Fibroblast of lung (primary cell): Measurements from ENCODE around the gene PLEKHH3.

Source experiments
- EZH2 ChIP-seq: IDR thresholded peaks from 2 replicates; pipeline ENCODE4 v1.5.1; 2012; ENCODE audit warnings: low read length, control low read depth, mild to moderate bottlenecking; ENCODE audit errors: missing control alignments
- TF ChIP-seq, protein P1 (sequence below), 2 donors: IDR thresholded peaks in 1 of 2; conservative IDR thresholded peaks in 1 of 2; 1 replicate in 1 of 2; 2 replicates in 1 of 2; pipeline ENCODE4 v1.5.1; 2011 to 2012; ENCODE audit warnings: low read length in 2 of 2, control low read depth in 1 of 2, inconsistent platforms in 1 of 2, low read depth in 1 of 2, mild to moderate bottlenecking in 1 of 2

DNA sequence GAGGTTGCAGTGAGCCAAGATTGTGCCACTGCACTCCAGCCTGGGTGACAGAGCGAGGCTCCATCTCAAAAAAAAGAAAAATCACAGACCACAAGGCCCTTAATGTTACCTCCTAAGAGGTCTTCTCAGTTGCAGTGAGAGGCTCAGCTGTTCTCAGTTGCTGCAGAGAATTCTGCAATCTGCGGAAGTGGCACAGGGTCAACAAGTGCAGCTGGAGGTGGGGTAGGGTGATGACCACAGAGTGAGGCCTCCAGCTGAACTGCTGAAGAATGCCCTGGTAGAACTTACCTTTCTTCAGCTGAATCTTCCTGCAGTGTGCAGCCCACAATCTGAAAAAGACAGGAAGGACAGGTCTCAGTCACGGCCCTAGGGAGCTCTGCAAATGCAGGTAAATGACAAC lies 31.8 kb upstream of the PLEKHH3 start:
- TF ChIP-seq, protein P1, sequence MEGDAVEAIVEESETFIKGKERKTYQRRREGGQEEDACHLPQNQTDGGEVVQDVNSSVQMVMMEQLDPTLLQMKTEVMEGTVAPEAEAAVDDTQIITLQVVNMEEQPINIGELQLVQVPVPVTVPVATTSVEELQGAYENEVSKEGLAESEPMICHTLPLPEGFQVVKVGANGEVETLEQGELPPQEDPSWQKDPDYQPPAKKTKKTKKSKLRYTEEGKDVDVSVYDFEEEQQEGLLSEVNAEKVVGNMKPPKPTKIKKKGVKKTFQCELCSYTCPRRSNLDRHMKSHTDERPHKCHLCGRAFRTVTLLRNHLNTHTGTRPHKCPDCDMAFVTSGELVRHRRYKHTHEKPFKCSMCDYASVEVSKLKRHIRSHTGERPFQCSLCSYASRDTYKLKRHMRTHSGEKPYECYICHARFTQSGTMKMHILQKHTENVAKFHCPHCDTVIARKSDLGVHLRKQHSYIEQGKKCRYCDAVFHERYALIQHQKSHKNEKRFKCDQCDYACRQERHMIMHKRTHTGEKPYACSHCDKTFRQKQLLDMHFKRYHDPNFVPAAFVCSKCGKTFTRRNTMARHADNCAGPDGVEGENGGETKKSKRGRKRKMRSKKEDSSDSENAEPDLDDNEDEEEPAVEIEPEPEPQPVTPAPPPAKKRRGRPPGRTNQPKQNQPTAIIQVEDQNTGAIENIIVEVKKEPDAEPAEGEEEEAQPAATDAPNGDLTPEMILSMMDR (conservative IDR thresholded peaks at IDR 0.05 in 1 of 2, IDR thresholded peaks at IDR 0.05 in 1 of 2; ENCODE audit: low read depth in 1 of 2, low read length in 2 of 2) = no peak
- TF ChIP-seq EZH2 = no peak
